Measurements from ENCODE around the gene PTPN1. TPM values are rescaled to one million over a fixed set of nuclear protein-coding genes. Genes with fewer than 3 reads are reported as not detected.

The PTPN1 gene
- total and polyA plus RNA-seq, 8 donors, result 10.8 to 26.8 (median 16.8) TPM

- Histone ChIP-seq H3K27ac (peak overlapping the region in 4 of 5 donors; percentile 78 to 84 (median 84)), H3K36me3 (no peaks in the 10 kb centered on the region), H3K4me3 (peak overlapping the region in 3 of 4 donors; percentile 36 to 53 (median 40)), H3K27me3 (no peaks in the 10 kb centered on the region), H3K9me3 (no peaks in the 10 kb centered on the region), H3K4me1 (peaks cover 6 to 20% (median 9%) of the 10 kb centered on the region in 4 donors)
- DNase-seq, result no peak
- intact Hi-C loops (cut with DNase I; ENCODE audit: low total_unique reads), result no loop called here
- 72 to 82% (median 73%) methylated on average over 6 of the region's 6 CpGs for WGBS, 5 donors
- no peak for TF ChIP-seq EP300 (IDR thresholded peaks at IDR 0.05)
- no peak for TF ChIP-seq POLR2AphosphoS5 (IDR thresholded peaks at IDR 0.05)
- TF ChIP-seq POLR2A (IDR thresholded peaks at IDR 0.05), result no peak
- TF ChIP-seq CTCF (IDR thresholded peaks at IDR 0.05), result no peak
Observed at GRCh38 chr20:50484271-50484976, 25.8 kb upstream of the PTPN1 start.

GRCh38 chr20:50487397-50487796 lies 22.8 kb upstream of the PTPN1 start:
- Histone ChIP-seq H3K36me3 (no peaks in the 10 kb centered on the region), H3K27me3 (no peaks in the 10 kb centered on the region), H3K4me1 (peaks cover 6 to 20% (median 9%) of the 10 kb centered on the region in 4 donors), H3K4me3 (no peak overlapping the region), H3K27ac (no peak overlapping the region), H3K9me3 (no peaks in the 10 kb centered on the region)
- no peak for TF ChIP-seq CTCF (IDR thresholded peaks at IDR 0.05)
- no peak for TF ChIP-seq POLR2A (IDR thresholded peaks at IDR 0.05)
- DNase-seq, result no peak
- 21 to 62% (median 35%) methylated on average over 4 of the region's 4 CpGs for WGBS, 5 donors
- intact Hi-C loops (cut with DNase I; ENCODE audit: low total_unique reads), result no loop called here

GRCh38 chr20:50488236-50488806 lies 21.9 kb upstream of the PTPN1 start:
- 75 to 83% (median 79%) methylated on average over 10 of the region's 10 CpGs for WGBS, 5 donors
- peaks cover under 1 to 11% (median 7%) of the 10 kb centered on the region in 4 donors for H3K4me1 ChIP-seq
- H3K27me3 ChIP-seq, result no peaks in the 10 kb centered on the region
- no peak for TF ChIP-seq EP300 (IDR thresholded peaks at IDR 0.05)
- TF ChIP-seq POLR2AphosphoS5 (IDR thresholded peaks at IDR 0.05), result no peak
- TF ChIP-seq POLR2A (IDR thresholded peaks at IDR 0.05), result no peak
- no peak for TF ChIP-seq CTCF (IDR thresholded peaks at IDR 0.05)
- H3K4me3 ChIP-seq, result no peak overlapping the region
- H3K36me3 ChIP-seq, result no peaks in the 10 kb centered on the region
- H3K27ac ChIP-seq, result no peak overlapping the region
- no peaks in the 10 kb centered on the region for H3K9me3 ChIP-seq
- intact Hi-C loops (cut with DNase I; ENCODE audit: low total_unique reads), result no loop called here
- DNase-seq, result no peak

GRCh38 chr20:50491168-50491567 lies 19.0 kb upstream of the PTPN1 start:
- Histone ChIP-seq H3K27ac (no peak overlapping the region), H3K9me3 (no peaks in the 10 kb centered on the region), H3K36me3 (no peaks in the 10 kb centered on the region), H3K4me1 (no peaks in the 10 kb centered on the region), H3K4me3 (no peak overlapping the region), H3K27me3 (no peaks in the 10 kb centered on the region)
- no peak for DNase-seq
- WGBS, 5 donors, result 53 to 69% (median 64%) methylated on average over 1 of the region's 1 CpG
- intact Hi-C loops (cut with DNase I; ENCODE audit: low total_unique reads), result no loop called here
- TF ChIP-seq EP300 (IDR thresholded peaks at IDR 0.05) (no peak), POLR2AphosphoS5 (IDR thresholded peaks at IDR 0.05) (no peak), POLR2A (IDR thresholded peaks at IDR 0.05) (no peak), CTCF (IDR thresholded peaks at IDR 0.05) (no peak)

Data from stomach (tissue), 9 donors.